HEK293 (cell line): ENCODE results near the gene PFAS.

Source experiments
- CTCF ChIA-PET: fragments of 350-600 bp; formaldehyde crosslinking; extraction: SDS; loops from one replicate; lab custom pipeline; 2021; ENCODE audit warnings: antibody characterized with exemption; lab: Yijun Ruan, JAX
- POLR2A ChIA-PET: fragments of 300-600 bp; formaldehyde crosslinking; extraction: SDS; loops from one replicate; lab custom pipeline; 2020; ENCODE audit warnings: antibody characterized with exemption, inconsistent platforms; lab: Yijun Ruan, JAX
- H3K27ac ChIP-seq: fragments of 200-500 bp; sonication (Bioruptor generic); 2 replicates; pipeline ENCODE4 v1.5.1; 2014; ENCODE audit warnings: low read depth, low read length, control low read depth, inconsistent platforms; ENCODE audit errors: extremely low read depth
- H3K36me3 ChIP-seq, 2 experiments: fragments of 200-500 bp in 1 of 2; sonication (Bioruptor generic) in 1 of 2; 1 replicate in 1 of 2; 2 replicates in 1 of 2; pipeline ENCODE4 v1.5.1; 2014 to 2017; ENCODE audit warnings: inconsistent platforms in 2 of 2, low read length in 2 of 2; ENCODE audit not compliant: control insufficient read depth in 2 of 2, insufficient read depth in 1 of 2
- H3K4me1 ChIP-seq: fragments of 200-500 bp; sonication (Bioruptor generic); 2 replicates; pipeline ENCODE4 v1.5.1; 2014; ENCODE audit warnings: mild to moderate bottlenecking, low read length, inconsistent platforms; ENCODE audit not compliant: control insufficient read depth, insufficient read depth
- H3K4me3 ChIP-seq: 2 replicates; pipeline ENCODE4 v1.5.1; 2011; ENCODE audit warnings: low read depth, mild to moderate bottlenecking, control low read depth, low read length, moderate library complexity
- H3K9me3 ChIP-seq: fragments of 200-500 bp; sonication (Bioruptor generic); 2 replicates; pipeline ENCODE4 v1.5.1; 2014; ENCODE audit warnings: low read depth, low read length, inconsistent platforms; ENCODE audit not compliant: control insufficient read depth, insufficient read depth
- GFI1B ChIP-seq: fragments of 450-650 bp; formaldehyde crosslinking; IDR thresholded peaks from 2 replicates; pipeline ENCODE4 v1.5.1; 2016; ENCODE audit warnings: missing biosample characterization, missing genetic modification characterization
- KLF1 ChIP-seq: fragments of 450-650 bp; formaldehyde crosslinking; IDR thresholded peaks from 2 replicates; pipeline ENCODE4 v1.5.1; 2016; ENCODE audit warnings: missing biosample characterization, missing genetic modification characterization
- KLF16 ChIP-seq: fragments of 450-650 bp; formaldehyde crosslinking; IDR thresholded peaks from 2 replicates; pipeline ENCODE4 v1.5.1; 2017; ENCODE audit warnings: missing biosample characterization, missing genetic modification characterization
- KLF9 ChIP-seq: fragments of 450-650 bp; formaldehyde crosslinking; IDR thresholded peaks from 2 replicates; pipeline ENCODE4 v1.5.1; 2016; ENCODE audit warnings: missing biosample characterization, missing genetic modification characterization, low read depth
- MEIS1 ChIP-seq: sonication (generic); formaldehyde crosslinking; IDR thresholded peaks from 2 replicates; pipeline ENCODE4 v1.8.1; 2022; ENCODE audit warnings: missing genetic modification reagents, mild to moderate bottlenecking, borderline replicate concordance
- MZF1 ChIP-seq: fragments of 450-650 bp; formaldehyde crosslinking; IDR thresholded peaks from 2 replicates; pipeline ENCODE4 v1.5.1; 2017; ENCODE audit warnings: missing biosample characterization, missing genetic modification characterization, borderline replicate concordance
- PRDM6 ChIP-seq: fragments of 450-650 bp; formaldehyde crosslinking; IDR thresholded peaks from 2 replicates; pipeline ENCODE4 v1.5.1; 2017; ENCODE audit warnings: missing biosample characterization, missing genetic modification characterization
- ZBTB17 ChIP-seq: fragments of 450-650 bp; formaldehyde crosslinking; IDR thresholded peaks from 2 replicates; pipeline ENCODE4 v1.5.1; 2016; ENCODE audit warnings: missing biosample characterization, missing genetic modification characterization
- ZBTB8A ChIP-seq: fragments of 450-650 bp; formaldehyde crosslinking; IDR thresholded peaks from 2 replicates; pipeline ENCODE4 v1.5.1; 2016; ENCODE audit warnings: missing biosample characterization, missing genetic modification characterization
- ZNF121 ChIP-seq: fragments of 450-650 bp; formaldehyde crosslinking; IDR thresholded peaks from 2 replicates; pipeline ENCODE4 v1.5.1; 2016; ENCODE audit warnings: missing biosample characterization, missing genetic modification characterization
- ZNF248 ChIP-seq: fragments of 450-650 bp; formaldehyde crosslinking; IDR thresholded peaks from 2 replicates; pipeline ENCODE4 v1.5.1; 2017; ENCODE audit warnings: missing biosample characterization, missing genetic modification characterization
- ZNF324 ChIP-seq: fragments of 450-650 bp; formaldehyde crosslinking; IDR thresholded peaks from 2 replicates; pipeline ENCODE4 v1.5.1; 2016; ENCODE audit warnings: missing biosample characterization, missing genetic modification characterization
- ZNF335 ChIP-seq: fragments of 450-650 bp; formaldehyde crosslinking; conservative IDR thresholded peaks from 2 replicates; pipeline ENCODE4 v1.5.1; 2016; ENCODE audit warnings: missing biosample characterization, missing genetic modification characterization
- ZNF350 ChIP-seq: fragments of 450-650 bp; formaldehyde crosslinking; IDR thresholded peaks from 2 replicates; pipeline ENCODE4 v1.5.0; 2017; ENCODE audit warnings: missing biosample characterization, mild to moderate bottlenecking, missing genetic modification characterization
- ZNF626 ChIP-seq: fragments of 450-650 bp; sonication (Bioruptor Pico); formaldehyde crosslinking; IDR thresholded peaks from 2 replicates; pipeline ENCODE4 v1.5.1; 2018; ENCODE audit warnings: missing biosample characterization, missing genetic modification characterization, inconsistent platforms
- ZNF76 ChIP-seq: fragments of 450-650 bp; formaldehyde crosslinking; IDR thresholded peaks from 2 replicates; pipeline ENCODE4; 2016; ENCODE audit warnings: low read depth, missing biosample characterization, missing genetic modification characterization, borderline replicate concordance
- TF ChIP-seq, protein P1 (sequence below): fragments of 450-650 bp; formaldehyde crosslinking; IDR thresholded peaks from 2 replicates; pipeline ENCODE4 v1.5.1; 2016; ENCODE audit warnings: missing biosample characterization, missing genetic modification characterization
- TF ChIP-seq, protein P2 (sequence below): fragments of 450-650 bp; formaldehyde crosslinking; IDR thresholded peaks from 2 replicates; pipeline ENCODE4 v1.5.1; 2017; ENCODE audit warnings: missing biosample characterization, mild to moderate bottlenecking, missing genetic modification characterization, moderate library complexity
- TF ChIP-seq, protein P3 (sequence below): fragments of 450-650 bp; formaldehyde crosslinking; IDR thresholded peaks from 2 replicates; pipeline ENCODE4 v1.5.1; 2016; ENCODE audit warnings: missing biosample characterization, missing genetic modification characterization
- TF ChIP-seq, protein P4 (sequence below): fragments of 450-650 bp; formaldehyde crosslinking; IDR thresholded peaks from 2 replicates; pipeline ENCODE4 v1.5.1; 2017; ENCODE audit warnings: missing biosample characterization, missing genetic modification characterization

The PFAS gene

GRCh38 chr17:8224891-8225812 is 23.9 kb upstream of the PFAS start:
- Histone ChIP-seq H3K4me3 (no peak overlapping the region), H3K36me3 (peaks cover 14 to 32% of the 10 kb centered on the region in 2 experiments; a peak in 2 of 3 replicates), H3K27ac (no peak overlapping the region), H3K9me3 (no peaks in the 10 kb centered on the region), H3K4me1 (peaks cover 12% of the 10 kb centered on the region)
- ChIA-PET CTCF (interaction anchor here (0.6 to 2.1 kb wide), 9 partner anchors 39 to 561 kb away, joined by 3 to 8 read pairs (median 3); partner anchors contain the start of gene ALOXE3), POLR2A (interaction anchor here (0.6 to 9.6 kb wide), 8 partner anchors 16 to 106 kb away, joined by 3 to 218 read pairs (median 40); partner anchors contain the start of genes ALOXE3, AURKB, BORCS6 and CTC1)
- TF ChIP-seq KLF1 (no peak), ZNF121 (tag by site-specific recombination) (peak; percentile 35; the same call in 1 of the 2 replicates), ZNF350 (tag by site-specific recombination) (no peak), MEIS1 (CRISPR knock-in tag) (no peak), ZNF76 (tag by site-specific recombination) (no peak)
- TF ChIP-seq, protein P1, sequence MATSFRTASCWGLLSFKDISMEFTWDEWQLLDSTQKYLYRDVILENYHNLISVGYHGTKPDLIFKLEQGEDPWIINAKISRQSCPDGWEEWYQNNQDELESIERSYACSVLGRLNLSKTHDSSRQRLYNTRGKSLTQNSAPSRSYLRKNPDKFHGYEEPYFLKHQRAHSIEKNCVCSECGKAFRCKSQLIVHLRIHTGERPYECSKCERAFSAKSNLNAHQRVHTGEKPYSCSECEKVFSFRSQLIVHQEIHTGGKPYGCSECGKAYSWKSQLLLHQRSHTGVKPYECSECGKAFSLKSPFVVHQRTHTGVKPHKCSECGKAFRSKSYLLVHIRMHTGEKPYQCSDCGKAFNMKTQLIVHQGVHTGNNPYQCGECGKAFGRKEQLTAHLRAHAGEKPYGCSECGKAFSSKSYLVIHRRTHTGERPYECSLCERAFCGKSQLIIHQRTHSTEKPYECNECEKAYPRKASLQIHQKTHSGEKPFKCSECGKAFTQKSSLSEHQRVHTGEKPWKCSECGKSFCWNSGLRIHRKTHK (tag by site-specific recombination) = no peak
- TF ChIP-seq, protein P2, sequence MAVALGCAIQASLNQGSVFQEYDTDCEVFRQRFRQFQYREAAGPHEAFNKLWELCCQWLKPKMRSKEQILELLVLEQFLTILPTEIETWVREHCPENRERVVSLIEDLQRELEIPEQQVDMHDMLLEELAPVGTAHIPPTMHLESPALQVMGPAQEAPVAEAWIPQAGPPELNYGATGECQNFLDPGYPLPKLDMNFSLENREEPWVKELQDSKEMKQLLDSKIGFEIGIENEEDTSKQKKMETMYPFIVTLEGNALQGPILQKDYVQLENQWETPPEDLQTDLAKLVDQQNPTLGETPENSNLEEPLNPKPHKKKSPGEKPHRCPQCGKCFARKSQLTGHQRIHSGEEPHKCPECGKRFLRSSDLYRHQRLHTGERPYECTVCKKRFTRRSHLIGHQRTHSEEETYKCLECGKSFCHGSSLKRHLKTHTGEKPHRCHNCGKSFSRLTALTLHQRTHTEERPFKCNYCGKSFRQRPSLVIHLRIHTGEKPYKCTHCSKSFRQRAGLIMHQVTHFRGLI (tag by site-specific recombination) = no peak

DNA sequence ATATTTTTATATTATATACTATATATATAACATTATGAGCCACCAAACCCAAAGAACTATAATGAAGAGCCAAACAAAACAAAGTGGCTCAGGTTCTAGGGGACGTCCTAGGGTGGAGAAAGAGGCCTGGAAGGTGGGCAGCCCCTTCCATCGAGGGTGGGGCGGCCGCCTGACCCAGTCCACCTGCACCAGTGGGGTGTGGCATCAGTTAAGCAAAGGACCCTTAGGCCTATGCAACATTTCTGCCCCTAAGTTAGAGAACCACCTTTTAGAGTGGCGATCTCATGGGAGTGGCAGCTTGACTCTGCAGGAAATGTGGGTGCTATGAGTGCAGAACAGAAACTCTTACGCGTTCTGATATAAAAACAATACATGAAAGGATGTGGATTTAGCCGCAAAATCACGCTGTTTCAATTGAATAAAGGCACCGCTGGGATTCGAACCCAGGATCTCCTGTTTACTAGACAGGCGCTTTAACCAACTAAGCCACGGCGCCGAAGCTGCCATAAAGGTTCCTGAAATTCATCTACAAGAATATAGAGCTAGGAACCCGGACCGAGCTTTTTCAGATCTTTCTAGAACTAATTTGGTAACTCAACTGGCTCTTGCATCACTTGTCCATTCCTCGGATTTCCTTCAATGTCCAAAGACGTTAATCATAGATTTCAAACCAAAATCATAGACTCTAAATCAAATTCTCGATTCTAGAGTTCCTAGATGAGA is 23.1 kb upstream of the PFAS start:
- CTCF ChIA-PET = interaction anchor here (0.6 to 2.1 kb wide), 10 partner anchors 13 to 172 kb away, joined by 3 to 8 read pairs (median 4); partner anchors contain the start of gene ALOXE3
- H3K27ac ChIP-seq = peak overlapping the region; percentile 78
- TF ChIP-seq KLF16 (peak; percentile 52; the same call in 1 of the 2 replicates), MZF1 (0 out of 2 replicates have a peak, but pooled peaks have one; percentile 4), ZBTB8A (tag by site-specific recombination) (no peak), PRDM6 (tag by site-specific recombination) (0 out of 2 replicates have a peak, but pooled peaks have one; percentile 4), ZNF324 (tag by site-specific recombination) (0 out of 2 replicates have a peak, but pooled peaks have one; percentile 28), GFI1B (tag by site-specific recombination) (peak; percentile 40; the same call in 1 of the 2 replicates), KLF9 (0 out of 2 replicates have a peak, but pooled peaks have one; percentile 35), ZNF626 (tag by site-specific recombination) (0 out of 2 replicates have a peak, but pooled peaks have one; percentile 17), ZBTB17 (tag by site-specific recombination) (peak; percentile 86; the same call in 1 of the 2 replicates), ZNF335 (peak; percentile 48), ZNF248 (tag by site-specific recombination) (no peak)
- TF ChIP-seq, protein P2 (tag by site-specific recombination) = peak; percentile 44; the same call in 1 of the 2 replicates
- TF ChIP-seq, protein P3, sequence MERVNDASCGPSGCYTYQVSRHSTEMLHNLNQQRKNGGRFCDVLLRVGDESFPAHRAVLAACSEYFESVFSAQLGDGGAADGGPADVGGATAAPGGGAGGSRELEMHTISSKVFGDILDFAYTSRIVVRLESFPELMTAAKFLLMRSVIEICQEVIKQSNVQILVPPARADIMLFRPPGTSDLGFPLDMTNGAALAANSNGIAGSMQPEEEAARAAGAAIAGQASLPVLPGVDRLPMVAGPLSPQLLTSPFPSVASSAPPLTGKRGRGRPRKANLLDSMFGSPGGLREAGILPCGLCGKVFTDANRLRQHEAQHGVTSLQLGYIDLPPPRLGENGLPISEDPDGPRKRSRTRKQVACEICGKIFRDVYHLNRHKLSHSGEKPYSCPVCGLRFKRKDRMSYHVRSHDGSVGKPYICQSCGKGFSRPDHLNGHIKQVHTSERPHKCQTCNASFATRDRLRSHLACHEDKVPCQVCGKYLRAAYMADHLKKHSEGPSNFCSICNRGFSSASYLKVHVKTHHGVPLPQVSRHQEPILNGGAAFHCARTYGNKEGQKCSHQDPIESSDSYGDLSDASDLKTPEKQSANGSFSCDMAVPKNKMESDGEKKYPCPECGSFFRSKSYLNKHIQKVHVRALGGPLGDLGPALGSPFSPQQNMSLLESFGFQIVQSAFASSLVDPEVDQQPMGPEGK (tag by site-specific recombination) = peak; percentile 28; the same call in 1 of the 2 replicates
- TF ChIP-seq, protein P4, sequence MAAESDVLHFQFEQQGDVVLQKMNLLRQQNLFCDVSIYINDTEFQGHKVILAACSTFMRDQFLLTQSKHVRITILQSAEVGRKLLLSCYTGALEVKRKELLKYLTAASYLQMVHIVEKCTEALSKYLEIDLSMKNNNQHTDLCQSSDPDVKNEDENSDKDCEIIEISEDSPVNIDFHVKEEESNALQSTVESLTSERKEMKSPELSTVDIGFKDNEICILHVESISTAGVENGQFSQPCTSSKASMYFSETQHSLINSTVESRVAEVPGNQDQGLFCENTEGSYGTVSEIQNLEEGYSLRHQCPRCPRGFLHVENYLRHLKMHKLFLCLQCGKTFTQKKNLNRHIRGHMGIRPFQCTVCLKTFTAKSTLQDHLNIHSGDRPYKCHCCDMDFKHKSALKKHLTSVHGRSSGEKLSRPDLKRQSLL (tag by site-specific recombination) = peak; percentile 80

More for the DNA sequence above, 23.1 kb upstream of the PFAS start:
- Histone ChIP-seq H3K9me3 (no peaks in the 10 kb centered on the region), H3K36me3 (peaks cover 22 to 40% of the 10 kb centered on the region in 2 experiments), H3K4me1 (peaks cover 12% of the 10 kb centered on the region), H3K4me3 (peak overlapping the region; percentile 44)
- POLR2A ChIA-PET = interaction anchor here (0.8 to 9.6 kb wide), 7 partner anchors 17 to 107 kb away, joined by 3 to 218 read pairs (median 32); partner anchors contain the start of genes ALOXE3, AURKB, BORCS6 and CTC1
